ENCODE data around the gene RPS3. TPM values are rescaled to one million over a fixed set of nuclear protein-coding genes. Genes with fewer than 3 reads are reported as not detected.
"Not testable (repeated sequence)": the region's sequence is repeated elsewhere in the genome, so short reads cannot be mapped to it uniquely, and the experiment has no call there.

The RPS3 gene
- total RNA-seq, 1 experiment from 2014 or later = 3,765 TPM

DNA sequence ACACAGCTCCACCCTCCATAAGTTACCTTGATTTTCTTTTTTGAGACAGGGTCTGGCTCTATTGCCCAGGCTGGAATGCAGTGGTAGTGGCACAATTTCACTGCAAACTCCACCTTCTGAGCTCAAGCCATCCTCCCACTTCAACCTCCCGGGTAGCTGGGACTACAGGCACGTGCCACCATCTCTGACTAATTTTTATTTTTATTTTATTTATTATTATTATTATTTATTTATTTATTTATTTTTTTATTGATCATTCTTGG lies 9.6 kb downstream of the RPS3 start:
- H2BK15ac ChIP-seq (ENCODE audit: low read depth, low read length) = no peak overlapping the region
- peaks cover 6% of the 10 kb centered on the region; the same call in 1 of the 2 replicates for H3K79me2 ChIP-seq (ENCODE audit: insufficient read depth, low read length)
- no peaks in the 10 kb centered on the region for H3K4me1 ChIP-seq (ENCODE audit: insufficient read depth, low read length)
- no peak overlapping the region for H2BK5ac ChIP-seq (ENCODE audit: insufficient read length, low read length)
- Mint-ChIP-seq H3K4me1 (peaks cover 7 to 8% of the 10 kb centered on the region in 2 experiments; a peak in 3 of 4 replicates), H3K27me3 (ENCODE audit: low read depth) (no peaks in the 10 kb centered on the region), H3K36me3 (ENCODE audit: insufficient read depth in 1 of 3, low read depth in 3 of 3) (peaks cover 54 to 80% (median 61%) of the 10 kb centered on the region in 3 experiments), H3K4me3 (no peak overlapping the region), H3K9me3 (peaks cover 0 to 4% of the 10 kb centered on the region in 2 experiments; a peak in 1 of 5 replicates), H3K27ac (no peak overlapping the region; a peak in 1 of 7 replicates)
- no peak overlapping the region for H3T11ph ChIP-seq (ENCODE audit: low read length)
- no peak overlapping the region for H2BK12ac ChIP-seq (ENCODE audit: insufficient read length, low read depth, low read length)
- TF ChIP-seq, protein P1, sequence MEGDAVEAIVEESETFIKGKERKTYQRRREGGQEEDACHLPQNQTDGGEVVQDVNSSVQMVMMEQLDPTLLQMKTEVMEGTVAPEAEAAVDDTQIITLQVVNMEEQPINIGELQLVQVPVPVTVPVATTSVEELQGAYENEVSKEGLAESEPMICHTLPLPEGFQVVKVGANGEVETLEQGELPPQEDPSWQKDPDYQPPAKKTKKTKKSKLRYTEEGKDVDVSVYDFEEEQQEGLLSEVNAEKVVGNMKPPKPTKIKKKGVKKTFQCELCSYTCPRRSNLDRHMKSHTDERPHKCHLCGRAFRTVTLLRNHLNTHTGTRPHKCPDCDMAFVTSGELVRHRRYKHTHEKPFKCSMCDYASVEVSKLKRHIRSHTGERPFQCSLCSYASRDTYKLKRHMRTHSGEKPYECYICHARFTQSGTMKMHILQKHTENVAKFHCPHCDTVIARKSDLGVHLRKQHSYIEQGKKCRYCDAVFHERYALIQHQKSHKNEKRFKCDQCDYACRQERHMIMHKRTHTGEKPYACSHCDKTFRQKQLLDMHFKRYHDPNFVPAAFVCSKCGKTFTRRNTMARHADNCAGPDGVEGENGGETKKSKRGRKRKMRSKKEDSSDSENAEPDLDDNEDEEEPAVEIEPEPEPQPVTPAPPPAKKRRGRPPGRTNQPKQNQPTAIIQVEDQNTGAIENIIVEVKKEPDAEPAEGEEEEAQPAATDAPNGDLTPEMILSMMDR (conservative IDR thresholded peaks at IDR 0.05) = no peak
- no peak overlapping the region for H3K18ac ChIP-seq (ENCODE audit: insufficient read length, low read depth, low read length)
- no peak overlapping the region for H3K56ac ChIP-seq (ENCODE audit: insufficient read length, low read depth, low read length)
- no peak overlapping the region for H3K4ac ChIP-seq (ENCODE audit: low read depth, low read length)
- no peak overlapping the region for H4K91ac ChIP-seq (ENCODE audit: insufficient read length, low read depth, low read length)
- no peaks in the 10 kb centered on the region for H4K20me1 ChIP-seq (ENCODE audit: control insufficient read depth, insufficient read depth, insufficient read length)
- H3K23ac ChIP-seq (ENCODE audit: insufficient read length, low read depth, low read length) = no peak overlapping the region
- no peak for DNase-seq
- no peak overlapping the region for H2BK20ac ChIP-seq (ENCODE audit: low read depth, low read length, poor library complexity, severe bottlenecking)
- no peak overlapping the region for H3K9ac ChIP-seq (ENCODE audit: extremely low read depth, insufficient read length, low read length)
- H2BK120ac ChIP-seq (ENCODE audit: low read depth, low read length, poor library complexity, severe bottlenecking) = no peak overlapping the region
- WGBS (ENCODE audit: extremely low coverage, insufficient read length, low lambda C conversion rate) = no CpG with 5 or more reads among the region's 2 CpGs
- no peak overlapping the region for H4K5ac ChIP-seq (ENCODE audit: insufficient read length, low read depth, low read length)
- H3K4me2 ChIP-seq (ENCODE audit: insufficient read depth, insufficient read length, low read length) = no peak overlapping the region
- peaks cover 6% of the 10 kb centered on the region for H3K79me1 ChIP-seq (ENCODE audit: insufficient read depth, low read depth, low read length, poor library complexity, severe bottlenecking)
- H4K8ac ChIP-seq (replicated peaks; ENCODE audit: insufficient read length, low read depth, low read length) = no peak overlapping the region
- H3K9me3 ChIP-seq (ENCODE audit: control insufficient read depth, low read depth, low read length) = no peaks in the 10 kb centered on the region
- no peak overlapping the region for H3K27ac ChIP-seq (ENCODE audit: insufficient read length, low read depth, low read length)
- H3K27me3 ChIP-seq (ENCODE audit: insufficient read depth, low read length) = no peaks in the 10 kb centered on the region
- no peak overlapping the region for H3K14ac ChIP-seq (ENCODE audit: insufficient read depth, low read length)
- no peak overlapping the region for H2AK5ac ChIP-seq (ENCODE audit: insufficient read length, low read length)
- H3K23me2 ChIP-seq (ENCODE audit: insufficient read length, low read depth, low read length, poor library complexity, severe bottlenecking) = no peaks in the 10 kb centered on the region
- H2AFZ ChIP-seq (ENCODE audit: low read length) = no peak overlapping the region

DNA sequence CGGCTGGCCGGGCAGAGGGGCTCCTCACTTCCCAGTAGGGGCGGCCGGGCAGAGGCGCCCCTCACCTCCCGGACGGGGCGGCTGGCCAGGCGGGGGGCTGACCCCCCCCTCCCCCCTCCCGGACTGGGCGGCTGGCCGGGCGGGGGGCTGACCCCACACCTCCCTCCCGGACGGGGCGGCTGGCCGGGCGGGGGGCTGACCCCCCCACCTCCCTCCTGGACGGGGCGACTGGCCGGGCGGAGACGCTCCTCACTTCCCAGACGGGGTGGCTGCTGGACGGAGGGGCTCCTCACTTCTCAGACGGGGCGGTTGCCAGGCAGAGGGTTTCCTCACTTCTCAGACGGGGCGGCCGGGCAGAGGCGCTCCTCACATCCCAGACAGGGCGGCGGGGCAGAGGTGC lies 10.7 kb downstream of the RPS3 start:
- not testable (repeated sequence) for H3K79me2 ChIP-seq (ENCODE audit: insufficient read depth, low read length); H3K27me3 ChIP-seq (ENCODE audit: insufficient read depth, low read length); H3K4me3 Mint-ChIP-seq; H3K4me1 ChIP-seq (ENCODE audit: insufficient read depth, low read length); H3K14ac ChIP-seq (ENCODE audit: insufficient read depth, low read length); H3K9me3 Mint-ChIP-seq; H2BK12ac ChIP-seq (ENCODE audit: insufficient read length, low read depth, low read length); H4K91ac ChIP-seq (ENCODE audit: insufficient read length, low read depth, low read length); H4K20me1 ChIP-seq (ENCODE audit: control insufficient read depth, insufficient read depth, insufficient read length); H3K27ac ChIP-seq (ENCODE audit: insufficient read length, low read depth, low read length); H2BK20ac ChIP-seq (ENCODE audit: low read depth, low read length, poor library complexity, severe bottlenecking); H3T11ph ChIP-seq (ENCODE audit: low read length); H4K8ac ChIP-seq (replicated peaks; ENCODE audit: insufficient read length, low read depth, low read length); H3K23ac ChIP-seq (ENCODE audit: insufficient read length, low read depth, low read length); H3K27ac Mint-ChIP-seq; H4K5ac ChIP-seq (ENCODE audit: insufficient read length, low read depth, low read length); H3K18ac ChIP-seq (ENCODE audit: insufficient read length, low read depth, low read length); H3K4ac ChIP-seq (ENCODE audit: low read depth, low read length); H3K56ac ChIP-seq (ENCODE audit: insufficient read length, low read depth, low read length); DNase-seq; H2BK120ac ChIP-seq (ENCODE audit: low read depth, low read length, poor library complexity, severe bottlenecking); H3K27me3 Mint-ChIP-seq (ENCODE audit: low read depth); H3K79me1 ChIP-seq (ENCODE audit: insufficient read depth, low read depth, low read length, poor library complexity, severe bottlenecking); H2BK5ac ChIP-seq (ENCODE audit: insufficient read length, low read length); H3K9me3 ChIP-seq (ENCODE audit: control insufficient read depth, low read depth, low read length); H2BK15ac ChIP-seq (ENCODE audit: low read depth, low read length); H3K23me2 ChIP-seq (ENCODE audit: insufficient read length, low read depth, low read length, poor library complexity, severe bottlenecking); H2AFZ ChIP-seq (ENCODE audit: low read length); H3K9ac ChIP-seq (ENCODE audit: extremely low read depth, insufficient read length, low read length); H3K4me1 Mint-ChIP-seq; H3K4me2 ChIP-seq (ENCODE audit: insufficient read depth, insufficient read length, low read length); H2AK5ac ChIP-seq (ENCODE audit: insufficient read length, low read length)
- WGBS (ENCODE audit: extremely low coverage, insufficient read length, low lambda C conversion rate) = no CpG with 5 or more reads among the region's 33 CpGs
- peaks cover 51 to 78% (median 58%) of the 10 kb centered on the region in 3 experiments for H3K36me3 Mint-ChIP-seq (ENCODE audit: insufficient read depth in 1 of 3, low read depth in 3 of 3)
